GOT3 (cell line): ENCODE measurements around the gene MYL3.
A peak's percentile ranks its signal among the peaks of the same experiment; 100 is the strongest.

ENCODE experiments used
- DNase-seq: peaks from one replicate; lab custom pipeline; 2025; ENCODE audit warnings: mixed read lengths; lab: John Stamatoyannopoulos, UW

Gene MYL3

GRCh38 chr3:46849686-46850467 lies 13.4 kb downstream of the MYL3 start:
- no peak for DNase-seq

GRCh38 chr3:46849045-46849631 lies 14.1 kb downstream of the MYL3 start:
- DNase-seq, result no peak

GRCh38 chr3:46848271-46849044 lies 14.8 kb downstream of the MYL3 start:
- no peak for DNase-seq

- DNase-seq, result no peak
Measured at GRCh38 chr3:46847744-46848143, 15.5 kb downstream of the MYL3 start.

- DNase-seq, result no peak
Measured at GRCh38 chr3:46846624-46847542, 16.4 kb downstream of the MYL3 start.

GRCh38 chr3:46845860-46846623 lies 17.2 kb downstream of the MYL3 start:
- peak; percentile 53 for DNase-seq

GRCh38 chr3:46845397-46845859 lies 17.8 kb downstream of the MYL3 start:
- DNase-seq, result peak; percentile 49

- no peak for DNase-seq
Measured at GRCh38 chr3:46844881-46845312, 18.3 kb downstream of the MYL3 start.

GRCh38 chr3:46844397-46844796 lies 18.8 kb downstream of the MYL3 start:
- no peak for DNase-seq

- DNase-seq, result no peak
Measured at GRCh38 chr3:46843508-46843907, 19.7 kb downstream of the MYL3 start.

- DNase-seq, result no peak
Measured at GRCh38 chr3:46840491-46840890, 22.8 kb downstream of the MYL3 start.

- DNase-seq, result no peak
Measured at GRCh38 chr3:46838301-46838700, 24.9 kb downstream of the MYL3 start.

GRCh38 chr3:46835491-46835890 lies 27.8 kb downstream of the MYL3 start:
- DNase-seq, result no peak

GRCh38 chr3:46835054-46835453 lies 28.2 kb downstream of the MYL3 start:
- no peak for DNase-seq

- no peak for DNase-seq
Measured at GRCh38 chr3:46833346-46834300, 29.6 kb downstream of the MYL3 start.

GRCh38 chr3:46831841-46832240 lies 31.4 kb downstream of the MYL3 start:
- DNase-seq, result no peak

- DNase-seq, result no peak
Measured at GRCh38 chr3:46831316-46831715, 31.9 kb downstream of the MYL3 start.

- no peak for DNase-seq
Measured at GRCh38 chr3:46830801-46831200, 32.4 kb downstream of the MYL3 start.

- DNase-seq, result no peak
Measured at GRCh38 chr3:46829699-46830208, 33.5 kb downstream of the MYL3 start.

- no peak for DNase-seq
Measured at GRCh38 chr3:46825450-46825849, 37.8 kb downstream of the MYL3 start.
